GM12875 (cell line): ENCODE measurements around the gene TMEM237.

ENCODE experiments used
- H3K4me3 ChIP-seq: one replicate; pipeline ENCODE4 v1.5.1; 2011; ENCODE audit warnings: low read depth, low read length, control low read depth
- CTCF ChIP-seq: IDR thresholded peaks from 2 replicates; pipeline ENCODE4 v1.5.1; 2011; ENCODE audit warnings: low read depth, mild to moderate bottlenecking, control low read depth, inconsistent platforms, low read length, moderate library complexity, borderline replicate concordance; ENCODE audit not compliant: insufficient read depth

The TMEM237 gene

GRCh38 chr2:201644001-201644400, 698 bp upstream of the TMEM237 start:
- no peak overlapping the region for H3K4me3 ChIP-seq
- no peak for TF ChIP-seq CTCF

- H3K4me3 ChIP-seq, result peak overlapping the region; percentile 74
- no peak for TF ChIP-seq CTCF
These were observed 606 bp downstream of the TMEM237 start for GRCh38 chr2:201642579-201643215.

GRCh38 chr2:201642086-201642578, 1.2 kb downstream of the TMEM237 start:
- no peak for TF ChIP-seq CTCF
- peak overlapping the region; percentile 74 for H3K4me3 ChIP-seq

- no peak overlapping the region for H3K4me3 ChIP-seq
- no peak for TF ChIP-seq CTCF
These were observed 4.1 kb downstream of the TMEM237 start for GRCh38 chr2:201639205-201639604.

GRCh38 chr2:201638326-201638725, 5.0 kb downstream of the TMEM237 start:
- H3K4me3 ChIP-seq, result no peak overlapping the region
- TF ChIP-seq CTCF, result no peak

GRCh38 chr2:201633661-201634249, 9.5 kb downstream of the TMEM237 start:
- TF ChIP-seq CTCF, result no peak
- H3K4me3 ChIP-seq, result no peak overlapping the region

- H3K4me3 ChIP-seq, result no peak overlapping the region
- no peak for TF ChIP-seq CTCF
These were observed 12.3 kb downstream of the TMEM237 start for GRCh38 chr2:201631041-201631440.
